RCC 7860 (cell line): ENCODE results near the gene SLC26A11.
"Not testable (repeated sequence)": the region's sequence is repeated elsewhere in the genome, so short reads cannot be mapped to it uniquely, and the experiment has no call there.

Experiments used
- DNase-seq: peaks from one replicate; pipeline ENCODE4 v3.0.0-alpha.2; 2015; ENCODE audit warnings: low spot score
- FAIRE-seq: peaks from 2 replicates; lab custom pipeline; 2012; peaks lifted over from hg19 to GRCh38; lab: Jason Lieb, UNC

Gene SLC26A11

DNA sequence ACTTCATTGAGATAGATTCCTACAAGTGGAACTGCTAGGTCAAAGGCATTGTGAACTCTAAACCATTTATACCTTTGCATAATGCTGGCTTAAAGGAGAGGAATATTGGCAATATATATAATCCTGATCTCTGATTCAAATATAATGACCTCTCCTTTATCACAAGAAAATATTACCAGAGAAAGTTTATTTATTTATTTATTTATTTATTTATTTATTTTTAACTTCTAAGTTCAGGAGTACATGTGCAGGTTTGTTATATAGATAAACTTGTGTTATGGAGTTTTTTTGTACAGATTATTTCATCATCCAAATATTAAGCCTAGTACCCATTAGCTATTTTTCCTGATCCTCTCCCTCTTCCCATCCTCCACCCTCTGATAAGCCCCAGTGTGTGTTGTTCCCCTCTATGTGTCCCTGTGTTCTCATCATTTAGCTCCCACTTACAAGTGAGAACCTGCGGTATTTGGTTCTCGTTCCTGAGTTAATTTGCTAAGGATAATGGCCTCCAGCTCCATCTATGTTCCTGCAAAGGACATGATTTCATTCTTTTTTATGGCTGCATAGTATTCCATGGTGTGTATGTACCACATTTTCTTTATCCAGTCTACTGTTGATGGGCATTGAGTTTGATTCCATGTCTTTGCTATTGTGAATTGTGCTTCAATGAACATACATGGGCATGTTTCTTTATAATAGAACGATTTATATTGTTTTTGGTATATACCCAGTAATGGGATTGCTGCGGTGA lies 79.3 kb downstream of the SLC26A11 start:
- FAIRE-seq, DNase-seq: not testable (repeated sequence)

- not testable (repeated sequence) for DNase-seq, FAIRE-seq
These were observed 80.5 kb downstream of the SLC26A11 start for GRCh38 chr17:80300756-80301155.
